Activated CD8-positive, alpha-beta T cell treated with anti-CD3 and anti-CD28 coated beads, Interleukin-2, amount 10 ng/mL, durations not matched to agents 7 days and 5 days (primary cell): ENCODE measurements around the gene CRADD. TPM values are rescaled to one million over a fixed set of nuclear protein-coding genes. Genes with fewer than 3 reads are reported as not detected.

ENCODE experiments used
- ATAC-seq: fragments of 150-1000 bp; cut with Tn5 transposase; one replicate; pipeline ENCODE4 v1.10.0; 2021; ENCODE audit warnings: moderate library complexity
- CTCF ChIA-PET: fragments of 350-600 bp; sonication (Branson Sonifier 250); formaldehyde crosslinking; loops from one replicate; lab custom pipeline; 2021; ENCODE audit warnings: antibody characterized with exemption; lab: Charles Lee
- POLR2A ChIA-PET: fragments of 350-600 bp; sonication (Branson Sonifier 250); formaldehyde crosslinking; loops from one replicate; lab custom pipeline; 2021; ENCODE audit warnings: antibody characterized with exemption; lab: Charles Lee
- DNase-seq: peaks from one replicate; pipeline ENCODE4 v3.0.0-alpha.2; 2020
- H3K27ac Mint-ChIP-seq: one replicate; pipeline ENCODE4 v1.8.0; 2021; ENCODE audit warnings: mild to moderate bottlenecking, mixed read lengths
- H3K27me3 Mint-ChIP-seq: one replicate; pipeline ENCODE4 v1.8.0; 2021; ENCODE audit warnings: low read depth, mixed read lengths
- H3K36me3 Mint-ChIP-seq: one replicate; pipeline ENCODE4 v1.8.0; 2021; ENCODE audit warnings: low read depth, mixed read lengths
- H3K4me1 Mint-ChIP-seq: one replicate; pipeline ENCODE4 v1.8.0; 2021; ENCODE audit warnings: low read depth, mixed read lengths
- H3K4me3 Mint-ChIP-seq: one replicate; pipeline ENCODE4 v1.8.0; 2021; ENCODE audit warnings: mild to moderate bottlenecking, mixed read lengths
- H3K9me3 Mint-ChIP-seq: one replicate; pipeline ENCODE4 v1.8.0; 2022; ENCODE audit warnings: mixed read lengths; ENCODE audit not compliant: insufficient read depth
- total RNA-seq, 2 experiments: library from RNA; stranded (reverse); gene quantifications; one replicate each; pipeline ENCODE4 v1.2.3, GENCODE V29; 2021

Gene CRADD
- total RNA-seq, 2 experiments from 2014 or later: 10.8 to 14.6 TPM

- Mint-ChIP-seq H3K27me3 (no peaks in the 10 kb centered on the region), H3K36me3 (no peaks in the 10 kb centered on the region), H3K9me3 (no peaks in the 10 kb centered on the region), H3K27ac (no peak overlapping the region), H3K4me3 (no peak overlapping the region), H3K4me1 (peaks cover 15% of the 10 kb centered on the region)
- CTCF ChIA-PET: interaction anchor here (1.1 to 4.3 kb wide), 2 partner anchors 38 to 322 kb away, joined by 3 to 18 read pairs; no protein-coding TSS in a partner anchor
- DNase-seq: no peak
- POLR2A ChIA-PET: no interaction called here
- ATAC-seq: no peak
These were observed 127.4 kb downstream of the CRADD start for GRCh38 chr12:93804392-93805179.

- ATAC-seq (no peak), DNase-seq (no peak)
- POLR2A ChIA-PET: interaction anchor here (0.6 kb wide), 1 partner anchor 1733 kb away, joined by 3 read pairs; no protein-coding TSS in a partner anchor
- peaks cover 15% of the 10 kb centered on the region for H3K4me1 Mint-ChIP-seq
- H3K36me3 Mint-ChIP-seq: no peaks in the 10 kb centered on the region
- H3K4me3 Mint-ChIP-seq: no peak overlapping the region
- no peaks in the 10 kb centered on the region for H3K9me3 Mint-ChIP-seq
- CTCF ChIA-PET: interaction anchor here (0.8 to 1.1 kb wide), 2 partner anchors 296 to 321 kb away, joined by 3 read pairs; no protein-coding TSS in a partner anchor
- H3K27ac Mint-ChIP-seq: no peak overlapping the region
- no peaks in the 10 kb centered on the region for H3K27me3 Mint-ChIP-seq
These were observed 128.6 kb downstream of the CRADD start for GRCh38 chr12:93805736-93806141.

GRCh38 chr12:93807354-93807753 lies 130.2 kb downstream of the CRADD start:
- DNase-seq: no peak
- Mint-ChIP-seq H3K36me3 (no peaks in the 10 kb centered on the region), H3K27ac (no peak overlapping the region), H3K9me3 (no peaks in the 10 kb centered on the region), H3K27me3 (no peaks in the 10 kb centered on the region), H3K4me3 (no peak overlapping the region), H3K4me1 (peaks cover 19% of the 10 kb centered on the region)
- ATAC-seq: no peak
- POLR2A ChIA-PET: interaction anchor here (0.5 to 0.9 kb wide), 2 partner anchors 10 to 140 kb away, joined by 3 to 4 read pairs; no protein-coding TSS in a partner anchor
- CTCF ChIA-PET: no interaction called here

- CTCF ChIA-PET: interaction anchor here (0.9 to 1.1 kb wide), 2 partner anchors 20 to 293 kb away, joined by 3 read pairs; no protein-coding TSS in a partner anchor
- Mint-ChIP-seq H3K9me3 (no peaks in the 10 kb centered on the region), H3K4me3 (no peak overlapping the region), H3K27ac (no peak overlapping the region), H3K36me3 (no peaks in the 10 kb centered on the region), H3K27me3 (no peaks in the 10 kb centered on the region), H3K4me1 (peaks cover 11% of the 10 kb centered on the region)
- no peak for DNase-seq
- POLR2A ChIA-PET: interaction anchor here (0.5 to 0.9 kb wide), 2 partner anchors 9 to 141 kb away, joined by 3 to 4 read pairs; no protein-coding TSS in a partner anchor
- no peak for ATAC-seq
These were observed 131.2 kb downstream of the CRADD start for GRCh38 chr12:93808169-93808899.

GRCh38 chr12:93812626-93813025 lies 135.5 kb downstream of the CRADD start:
- POLR2A ChIA-PET: no interaction called here
- ATAC-seq (no peak), DNase-seq (no peak)
- Mint-ChIP-seq H3K9me3 (no peaks in the 10 kb centered on the region), H3K36me3 (no peaks in the 10 kb centered on the region), H3K27me3 (no peaks in the 10 kb centered on the region), H3K4me1 (peaks cover 6% of the 10 kb centered on the region), H3K4me3 (no peak overlapping the region), H3K27ac (no peak overlapping the region)
- CTCF ChIA-PET: no interaction called here

GRCh38 chr12:93813186-93813585 lies 136.0 kb downstream of the CRADD start:
- H3K27me3 Mint-ChIP-seq: no peaks in the 10 kb centered on the region
- ATAC-seq (no peak), DNase-seq (no peak)
- ChIA-PET CTCF (no interaction called here), POLR2A (no interaction called here)
- no peak overlapping the region for H3K4me3 Mint-ChIP-seq
- H3K4me1 Mint-ChIP-seq: peaks cover 6% of the 10 kb centered on the region
- H3K27ac Mint-ChIP-seq: no peak overlapping the region
- H3K36me3 Mint-ChIP-seq: no peaks in the 10 kb centered on the region
- H3K9me3 Mint-ChIP-seq: no peaks in the 10 kb centered on the region

GRCh38 chr12:93813972-93814821 lies 137.0 kb downstream of the CRADD start:
- no peak for ATAC-seq
- Mint-ChIP-seq H3K4me3 (no peak overlapping the region), H3K27ac (no peak overlapping the region), H3K4me1 (peaks cover 9% of the 10 kb centered on the region), H3K36me3 (no peaks in the 10 kb centered on the region), H3K27me3 (no peaks in the 10 kb centered on the region), H3K9me3 (no peaks in the 10 kb centered on the region)
- no peak for DNase-seq
- CTCF ChIA-PET: no interaction called here
- POLR2A ChIA-PET: no interaction called here

- H3K27me3 Mint-ChIP-seq: no peaks in the 10 kb centered on the region
- CTCF ChIA-PET: interaction anchor here (0.6 to 1.5 kb wide), 4 partner anchors 51 to 282 kb away, joined by 3 to 4 read pairs (median 3); no protein-coding TSS in a partner anchor
- H3K27ac Mint-ChIP-seq: no peak overlapping the region
- H3K36me3 Mint-ChIP-seq: no peaks in the 10 kb centered on the region
- H3K4me3 Mint-ChIP-seq: no peak overlapping the region
- H3K4me1 Mint-ChIP-seq: peaks cover 3% of the 10 kb centered on the region
- DNase-seq (no peak), ATAC-seq (no peak)
- POLR2A ChIA-PET: no interaction called here
- H3K9me3 Mint-ChIP-seq: no peaks in the 10 kb centered on the region
These were observed 141.4 kb downstream of the CRADD start for GRCh38 chr12:93818488-93819049.

- Mint-ChIP-seq H3K9me3 (no peaks in the 10 kb centered on the region), H3K27me3 (no peaks in the 10 kb centered on the region), H3K36me3 (no peaks in the 10 kb centered on the region), H3K4me3 (no peak overlapping the region), H3K27ac (no peak overlapping the region), H3K4me1 (peaks cover 3% of the 10 kb centered on the region)
- DNase-seq (no peak), ATAC-seq (no peak)
- ChIA-PET POLR2A (no interaction called here), CTCF (interaction anchor here (0.6 to 1.3 kb wide), 3 partner anchors 51 to 238 kb away, joined by 3 read pairs; no protein-coding TSS in a partner anchor)
These were observed 141.9 kb downstream of the CRADD start for GRCh38 chr12:93819050-93819491.

GRCh38 chr12:93823616-93824391 lies 146.6 kb downstream of the CRADD start:
- H3K4me3 Mint-ChIP-seq: no peak overlapping the region

More at GRCh38 chr12:93823616-93824391, 146.6 kb downstream of the CRADD start:
- ATAC-seq: no peak
- Mint-ChIP-seq H3K36me3 (no peaks in the 10 kb centered on the region), H3K27ac (no peak overlapping the region), H3K9me3 (no peaks in the 10 kb centered on the region), H3K27me3 (no peaks in the 10 kb centered on the region), H3K4me1 (no peaks in the 10 kb centered on the region)
- ChIA-PET CTCF (interaction anchor here (1.0 to 1.2 kb wide), 2 partner anchors 56 to 321 kb away, joined by 3 to 4 read pairs; no protein-coding TSS in a partner anchor), POLR2A (no interaction called here)
- DNase-seq: no peak
